IPS DF 6.9 (cell line): ENCODE results near the gene VPS52.
"Not testable (repeated sequence)": the region's sequence is repeated elsewhere in the genome, so short reads cannot be mapped to it uniquely, and the experiment has no call there.

Experiments
- DNase-seq: peaks from one replicate; pipeline ENCODE4 v3.0.0-alpha.2; 2013; ENCODE audit warnings: low read depth, low spot score
- H3K27ac ChIP-seq: one replicate; pipeline ENCODE4 v1.5.1; 2013; ENCODE audit warnings: low read length, control low read depth
- H3K27me3 ChIP-seq: 2 replicates; pipeline ENCODE4 v1.6.1; 2013; ENCODE audit warnings: mild to moderate bottlenecking, low read length; ENCODE audit not compliant: control insufficient read depth, insufficient read depth
- H3K36me3 ChIP-seq: 2 replicates; pipeline ENCODE4 v1.6.1; 2013; ENCODE audit warnings: low read length; ENCODE audit not compliant: control insufficient read depth, insufficient read depth
- H3K4me1 ChIP-seq: 2 replicates; pipeline ENCODE4 v1.6.1; 2013; ENCODE audit warnings: low read length; ENCODE audit not compliant: control insufficient read depth, insufficient read depth
- H3K4me3 ChIP-seq: 2 replicates; pipeline ENCODE4 v1.5.1; 2013; ENCODE audit warnings: mild to moderate bottlenecking, low read length
- H3K9me3 ChIP-seq: 2 replicates; pipeline ENCODE4 v1.6.1; 2013; ENCODE audit warnings: low read length, inconsistent platforms; ENCODE audit not compliant: control insufficient read depth, insufficient read depth
- WGBS: extraction: QIAGEN DNeasy Blood & Tissue Kit; methylation state at CpG from one replicate; pipeline ENCODE4 v1.1.7; 2013; ENCODE audit warnings: mixed read lengths, missing lambda C conversion rate; ENCODE audit not compliant: insufficient read length, insufficient coverage; 5-methylcytosine and 5-hydroxymethylcytosine counted together

VPS52 gene

DNA sequence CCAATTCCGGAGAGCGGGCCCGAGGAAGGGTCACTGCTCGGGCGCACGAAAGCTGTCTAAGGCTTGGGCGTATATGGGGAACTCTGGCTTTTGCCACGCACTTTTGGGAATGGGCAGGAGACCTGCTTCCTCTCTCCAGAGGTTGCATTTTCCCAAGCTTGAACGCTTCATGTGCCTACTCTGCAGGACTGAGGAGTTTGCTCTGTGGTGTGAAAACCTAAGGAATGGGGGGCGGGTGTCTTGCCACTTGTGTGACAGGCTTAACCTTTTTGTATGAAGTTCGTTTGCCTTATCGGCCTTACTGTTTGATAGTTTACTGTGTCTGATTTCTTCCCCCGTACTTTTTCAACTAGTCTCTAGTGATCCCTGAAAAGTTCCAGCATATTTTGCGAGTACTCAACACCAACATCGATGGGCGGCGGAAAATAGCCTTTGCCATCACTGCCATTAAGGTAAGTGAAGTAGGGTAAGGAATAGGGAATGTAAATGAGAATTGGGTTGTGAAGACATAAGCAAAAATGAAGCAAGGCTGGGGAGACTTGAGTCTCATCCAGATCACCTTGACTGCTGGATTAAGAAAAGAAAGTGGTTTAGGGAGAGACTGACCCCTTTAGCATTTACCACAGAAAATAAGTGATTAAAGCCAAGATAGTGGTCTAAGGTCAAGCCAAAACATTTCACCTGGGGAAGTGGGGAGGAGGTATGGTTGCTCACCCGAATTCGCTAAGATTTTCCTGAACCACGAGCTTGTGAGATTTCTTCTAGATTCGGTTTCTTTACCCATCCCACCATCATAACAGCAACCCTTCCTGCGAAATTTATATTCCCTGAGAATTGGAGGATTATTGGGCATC is 826 bp upstream of the VPS52 start:
- no peaks in the 10 kb centered on the region for H3K27me3 ChIP-seq
- no peaks in the 10 kb centered on the region for H3K4me1 ChIP-seq
- H3K27ac ChIP-seq, result no peak overlapping the region
- H3K9me3 ChIP-seq, result no peaks in the 10 kb centered on the region
- no peak for DNase-seq
- peak overlapping the region; percentile 92 for H3K4me3 ChIP-seq
- no CpG with 5 or more reads among the region's 22 CpGs for WGBS
- peaks cover 18% of the 10 kb centered on the region; the same call in 1 of the 2 replicates for H3K36me3 ChIP-seq

GRCh38 chr6:33271117-33271467 is 584 bp downstream of the VPS52 start:
- Histone ChIP-seq H3K9me3 (no peaks in the 10 kb centered on the region), H3K27ac (no peak overlapping the region), H3K4me3 (peak overlapping the region; percentile 92; the same call in 1 of the 2 replicates), H3K27me3 (no peaks in the 10 kb centered on the region), H3K4me1 (no peaks in the 10 kb centered on the region), H3K36me3 (peaks cover 31% of the 10 kb centered on the region; the same call in 1 of the 2 replicates)
- DNase-seq, result no peak
- WGBS, result no CpG with 5 or more reads among the region's 7 CpGs

DNA sequence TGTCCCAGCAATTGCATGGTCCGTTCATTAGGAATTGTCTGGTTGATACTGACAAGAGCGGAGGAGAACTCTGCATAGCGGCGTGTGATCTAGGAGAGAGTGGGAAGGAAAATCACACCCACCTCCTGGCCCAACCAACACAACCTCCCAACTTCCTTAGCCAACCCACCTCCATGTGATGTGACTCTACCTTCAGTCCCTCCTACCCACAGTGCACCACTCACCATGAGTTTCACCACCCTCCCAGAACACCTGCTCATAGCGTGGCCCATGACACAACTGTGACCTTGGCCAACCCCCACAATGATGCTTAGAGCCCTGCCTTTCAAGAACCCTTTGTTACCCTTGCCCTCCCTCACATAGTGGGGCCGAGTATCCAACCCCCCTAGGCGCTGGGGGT is 7.7 kb downstream of the VPS52 start:
- H3K27ac ChIP-seq, result no peak overlapping the region
- H3K4me3 ChIP-seq, result no peak overlapping the region
- no peak for DNase-seq
- H3K27me3 ChIP-seq, result no peaks in the 10 kb centered on the region
- no peaks in the 10 kb centered on the region for H3K4me1 ChIP-seq
- no CpG with 5 or more reads among the region's 7 CpGs for WGBS
- peaks cover 27% of the 10 kb centered on the region; the same call in 1 of the 2 replicates for H3K36me3 ChIP-seq
- H3K9me3 ChIP-seq, result no peaks in the 10 kb centered on the region

DNA sequence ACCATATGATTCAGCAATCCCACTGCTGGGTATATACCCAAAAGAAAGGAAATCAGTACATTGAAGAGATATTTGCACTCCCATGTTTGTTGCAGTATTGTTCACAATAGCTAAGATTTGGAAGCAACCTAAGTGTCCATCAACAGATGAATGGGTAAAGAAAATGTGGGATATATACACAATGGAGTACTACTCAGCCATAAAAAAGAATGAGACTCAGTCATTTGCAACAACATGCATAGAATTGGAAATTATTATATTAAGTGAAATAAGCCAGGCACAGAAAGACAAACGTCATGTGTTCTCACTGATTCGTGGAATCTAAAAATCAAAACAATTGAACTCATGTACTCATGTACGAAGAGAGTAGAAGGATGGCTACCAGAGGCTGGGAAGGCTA is 9.2 kb downstream of the VPS52 start:
- not testable (repeated sequence) for H3K27ac ChIP-seq, H3K4me1 ChIP-seq, H3K9me3 ChIP-seq, H3K27me3 ChIP-seq, DNase-seq, H3K4me3 ChIP-seq
- no CpG with 5 or more reads among the region's 3 CpGs for WGBS
- H3K36me3 ChIP-seq, result peaks cover 18% of the 10 kb centered on the region; the same call in 1 of the 2 replicates

DNA sequence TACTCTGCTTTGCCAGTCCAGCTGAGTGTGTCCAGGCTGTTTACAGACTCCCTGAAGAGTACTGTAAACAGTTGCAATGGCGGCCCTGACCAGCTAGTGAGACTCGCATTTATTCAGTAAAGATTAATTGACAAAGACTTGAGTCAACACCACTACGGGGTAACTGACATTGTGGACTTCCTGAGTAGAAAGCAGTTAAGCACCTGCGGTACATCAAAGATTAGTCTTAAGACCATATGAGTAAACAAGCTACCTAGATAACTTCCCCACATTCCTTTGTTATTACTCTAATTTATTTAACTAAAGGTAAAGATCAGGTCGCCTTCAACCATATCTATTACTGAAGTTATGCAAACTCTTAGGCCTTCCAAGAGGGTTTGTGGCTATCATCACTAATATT is 12.6 kb downstream of the VPS52 start:
- DNase-seq, result no peak
- Histone ChIP-seq H3K9me3 (no peaks in the 10 kb centered on the region), H3K4me3 (no peak overlapping the region), H3K4me1 (no peaks in the 10 kb centered on the region), H3K27me3 (no peaks in the 10 kb centered on the region), H3K36me3 (no peaks in the 10 kb centered on the region; the same call in 1 of the 2 replicates), H3K27ac (no peak overlapping the region)
- WGBS, result no CpG with 5 or more reads among the region's 5 CpGs

DNA sequence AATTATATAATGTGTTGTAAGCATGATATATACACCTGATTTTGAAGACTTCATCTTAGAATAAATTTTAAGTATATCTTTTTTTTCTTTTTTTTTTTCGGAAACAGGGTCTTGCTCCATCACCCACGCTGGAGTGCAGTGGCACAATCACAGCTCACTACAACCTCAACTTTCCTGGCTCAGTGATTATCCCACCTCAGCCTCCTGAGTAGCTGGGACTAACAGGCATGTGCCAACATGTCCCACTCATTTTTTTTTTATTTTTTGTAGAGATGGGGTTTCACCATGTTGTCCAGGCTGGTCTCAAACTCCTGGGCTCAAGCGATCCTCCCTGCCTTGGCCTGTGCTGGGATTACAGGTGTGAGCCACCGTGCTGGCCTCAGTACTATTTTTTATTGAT is 17.1 kb downstream of the VPS52 start:
- Histone ChIP-seq H3K27ac (no peak overlapping the region), H3K4me1 (0 out of 2 replicates have a peak, but pooled peaks cover 2% of the 10 kb centered on the region), H3K4me3 (no peak overlapping the region), H3K36me3 (no peaks in the 10 kb centered on the region), H3K9me3 (no peaks in the 10 kb centered on the region), H3K27me3 (no peaks in the 10 kb centered on the region)
- no peak for DNase-seq
- no CpG with 5 or more reads among the region's 4 CpGs for WGBS

DNA sequence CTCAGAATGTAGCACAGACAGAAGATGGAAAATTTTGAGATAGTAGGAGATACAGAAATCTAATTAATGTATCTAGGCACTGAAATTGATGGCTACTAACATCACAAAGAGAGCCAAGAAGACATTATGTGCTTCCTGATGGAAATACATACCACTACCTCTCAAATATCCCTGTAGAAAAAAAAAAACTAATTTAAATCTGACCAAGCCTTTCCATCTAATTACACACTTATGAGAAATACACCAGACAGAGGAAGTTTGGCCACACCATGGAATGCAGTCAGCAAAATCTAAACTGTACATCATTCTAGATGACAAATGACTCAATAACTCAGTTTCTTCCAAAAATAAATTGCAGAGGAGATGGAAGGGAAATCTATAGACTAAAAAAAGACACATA is 18.9 kb downstream of the VPS52 start:
- H3K4me1 ChIP-seq, result 0 out of 2 replicates have a peak, but pooled peaks cover 2% of the 10 kb centered on the region
- no peaks in the 10 kb centered on the region for H3K27me3 ChIP-seq
- no peaks in the 10 kb centered on the region for H3K9me3 ChIP-seq
- no peak overlapping the region for H3K4me3 ChIP-seq
- DNase-seq, result no peak
- no peaks in the 10 kb centered on the region for H3K36me3 ChIP-seq
- no peak overlapping the region for H3K27ac ChIP-seq

DNA sequence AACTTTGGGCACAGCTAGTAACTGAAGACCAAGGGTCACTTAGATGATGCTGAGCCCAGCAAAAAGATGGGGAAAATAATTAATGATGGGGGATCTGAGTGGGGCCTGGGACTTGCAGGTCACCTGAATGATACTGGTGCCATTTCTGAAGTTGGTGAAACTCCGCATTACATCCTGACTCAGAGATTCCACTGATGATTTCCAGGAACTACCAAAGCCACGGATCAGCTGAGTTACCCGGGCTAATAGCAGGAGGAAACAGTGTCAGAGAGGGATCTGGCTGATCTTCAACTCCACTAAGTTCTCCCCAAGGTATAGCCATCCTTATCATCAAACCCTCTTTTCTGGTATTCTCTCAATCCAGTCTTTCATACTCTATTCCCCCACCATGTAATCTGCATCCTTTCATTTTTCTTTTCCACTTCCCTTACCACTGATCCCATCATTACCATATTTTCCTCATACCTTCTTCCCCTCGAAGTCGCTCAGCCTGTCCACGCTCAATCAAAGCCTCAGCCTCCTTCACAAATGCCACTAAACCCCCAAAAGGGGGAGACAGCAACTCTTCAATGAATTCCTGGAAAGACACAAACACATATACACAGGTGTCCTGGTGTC is 20.2 kb downstream of the VPS52 start:
- no peaks in the 10 kb centered on the region for H3K9me3 ChIP-seq
- H3K4me1 ChIP-seq, result 0 out of 2 replicates have a peak, but pooled peaks cover 2% of the 10 kb centered on the region
- DNase-seq, result no peak
- no peak overlapping the region for H3K4me3 ChIP-seq
- 100% methylated on average over 3 of the region's 6 CpGs for WGBS
- H3K36me3 ChIP-seq, result no peaks in the 10 kb centered on the region
- no peak overlapping the region for H3K27ac ChIP-seq
- no peaks in the 10 kb centered on the region; the same call in 1 of the 2 replicates for H3K27me3 ChIP-seq

- WGBS, result no CpG with 5 or more reads among the region's 13 CpGs
- DNase-seq, result no peak
- Histone ChIP-seq H3K9me3 (no peaks in the 10 kb centered on the region), H3K36me3 (no peaks in the 10 kb centered on the region), H3K27me3 (no peaks in the 10 kb centered on the region; the same call in 1 of the 2 replicates), H3K4me3 (no peak overlapping the region), H3K4me1 (0 out of 2 replicates have a peak, but pooled peaks cover 2% of the 10 kb centered on the region), H3K27ac (no peak overlapping the region)
Observed at GRCh38 chr6:33250731-33251130, 20.9 kb downstream of the VPS52 start.

DNA sequence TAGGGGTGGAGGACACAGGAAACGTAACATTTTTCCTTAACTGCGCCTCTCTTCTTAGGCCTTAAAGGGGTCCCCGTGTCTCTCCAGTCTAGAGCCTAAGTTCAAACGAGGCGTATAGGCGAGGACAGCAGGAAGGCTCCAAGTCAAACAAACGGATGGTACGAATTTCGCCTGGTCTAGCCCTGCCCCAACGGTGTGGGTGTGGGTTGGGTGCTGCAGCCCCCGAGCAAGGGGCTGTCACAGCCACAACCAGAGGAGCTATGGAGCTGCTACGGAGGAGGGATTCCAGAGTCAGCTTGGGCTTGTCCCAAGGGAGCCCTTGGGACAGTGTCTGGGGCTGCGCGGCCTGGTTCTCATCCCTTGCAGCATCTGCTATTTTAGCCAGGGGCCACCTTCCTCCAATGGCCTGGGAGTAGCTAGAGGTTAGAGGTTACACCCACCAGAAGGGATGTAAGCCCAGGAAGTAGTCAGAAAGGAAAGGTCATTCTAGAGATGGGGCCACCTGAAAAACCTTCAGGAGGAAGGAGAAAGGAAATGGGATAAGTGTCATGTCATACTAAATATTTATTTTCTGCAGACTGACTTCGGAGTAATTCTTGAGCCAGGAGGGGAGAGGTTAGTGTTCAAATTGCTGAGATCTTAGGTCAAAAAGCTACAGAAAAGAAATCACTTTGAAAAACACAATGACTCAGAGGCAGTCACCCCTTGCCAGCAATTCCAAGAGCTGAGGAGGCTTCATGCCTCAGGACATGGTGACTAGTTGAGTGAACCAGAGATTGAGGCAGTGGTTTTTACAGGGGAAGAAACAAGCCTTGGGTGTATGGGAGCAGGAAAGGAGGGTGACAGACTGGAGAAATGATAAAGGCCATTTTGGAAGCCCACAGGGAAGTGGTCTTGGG is 21.7 kb downstream of the VPS52 start:
- Histone ChIP-seq H3K36me3 (no peaks in the 10 kb centered on the region), H3K9me3 (no peaks in the 10 kb centered on the region), H3K4me1 (0 out of 2 replicates have a peak, but pooled peaks cover 2% of the 10 kb centered on the region), H3K27me3 (no peaks in the 10 kb centered on the region; the same call in 1 of the 2 replicates), H3K27ac (no peak overlapping the region), H3K4me3 (peak overlapping the region; percentile 47; the same call in 1 of the 2 replicates)
- WGBS, result no CpG with 5 or more reads among the region's 15 CpGs
- no peak for DNase-seq
